ENCODE results near the gene KLHL41.

The KLHL41 gene

DNA sequence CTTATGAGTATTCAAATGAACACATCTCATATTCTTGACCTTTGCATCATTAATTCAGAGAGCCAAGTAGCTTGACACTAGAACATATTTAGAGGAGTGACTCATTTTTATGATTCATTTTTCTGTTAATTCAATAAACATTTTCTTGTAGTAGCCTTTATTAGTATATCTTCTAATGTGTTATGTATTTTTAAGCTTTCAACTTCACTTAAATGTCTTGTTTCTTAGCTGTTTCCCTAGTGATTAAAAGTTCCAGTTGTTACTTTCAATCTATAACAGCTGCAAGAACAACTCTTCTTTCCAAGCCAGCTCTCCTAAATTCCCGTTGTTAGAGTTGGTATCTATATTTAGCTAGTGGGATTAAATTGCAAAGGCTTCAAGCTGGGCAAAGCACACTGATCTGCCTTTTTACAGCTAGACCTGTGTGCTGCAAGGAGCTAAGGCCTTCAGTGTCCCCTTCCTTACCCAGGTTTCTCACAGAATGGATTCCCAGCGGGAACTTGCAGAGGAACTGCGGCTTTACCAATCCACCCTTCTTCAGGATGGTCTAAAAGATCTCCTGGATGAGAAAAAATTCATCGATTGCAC, at the start of gene KLHL41:
Gene KLHL41 (plus strand): TSS at position 405 of the 588 bp plus-strand sequence. CDS start 77 bp downstream, at position 482.
- peak in 1 of 2 experiments; percentile 6 for DNase-seq (ENCODE audit: low read depth in 2 of 2)

DNA sequence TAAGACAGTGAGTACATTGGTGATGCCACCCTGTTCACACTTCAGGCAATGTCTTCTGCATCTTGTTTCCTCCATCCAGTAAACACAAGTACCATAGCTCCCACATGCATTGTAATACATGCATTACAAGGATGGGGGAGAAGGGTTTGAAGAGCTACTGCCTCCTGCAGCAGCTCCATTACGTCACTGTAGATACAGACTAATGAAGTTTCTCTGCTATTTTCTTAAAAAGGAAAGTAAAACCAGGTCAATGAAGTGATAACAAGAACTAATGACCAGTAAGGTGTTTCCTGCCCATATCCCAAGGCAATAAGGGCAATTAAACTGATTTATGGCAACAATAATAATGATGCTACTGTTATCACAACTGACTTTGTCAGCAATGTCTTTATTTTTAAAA, 48.4 kb upstream of the KLHL41 start:
- no peak for DNase-seq (ENCODE audit: low read depth in 2 of 2)

DNA sequence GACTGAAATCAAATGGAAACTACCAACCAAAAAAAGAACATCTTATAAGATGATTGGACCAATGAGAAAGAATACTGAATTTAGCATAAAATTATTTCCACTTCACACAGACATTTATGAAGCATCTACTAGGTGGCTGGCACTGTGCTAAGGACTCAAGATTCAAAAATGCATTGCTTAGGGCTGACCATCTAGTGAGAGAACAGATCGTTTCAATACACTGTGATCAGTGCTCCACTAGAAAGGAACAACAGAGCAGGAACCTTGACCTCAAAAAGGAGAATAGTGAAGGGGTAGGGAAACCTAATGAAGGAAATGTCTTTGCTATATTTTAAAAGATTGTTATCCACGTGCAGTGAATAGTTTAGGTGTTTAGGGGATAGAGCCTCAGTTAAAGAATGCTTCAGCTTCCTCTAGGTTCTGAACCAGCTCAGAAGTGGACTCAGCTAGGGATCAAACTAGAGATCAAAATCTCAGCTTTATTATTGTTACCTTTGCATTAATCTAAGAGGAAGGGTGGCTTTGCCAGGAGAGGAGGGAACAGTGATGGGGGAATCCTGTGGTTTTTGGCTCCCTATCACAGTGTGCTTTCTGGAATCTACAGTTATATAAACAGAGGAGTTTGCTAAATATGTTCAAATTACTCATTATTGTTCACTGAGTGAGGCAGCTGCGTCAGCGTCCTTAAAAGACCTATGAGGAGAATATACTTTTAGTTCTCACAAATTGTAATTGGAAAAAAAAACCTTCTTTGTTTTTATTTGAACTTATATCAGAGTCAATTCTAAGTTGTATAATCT, 46.4 kb upstream of the KLHL41 start:
- DNase-seq (ENCODE audit: low read depth in 2 of 2) = peak; percentile 33 to 38

DNA sequence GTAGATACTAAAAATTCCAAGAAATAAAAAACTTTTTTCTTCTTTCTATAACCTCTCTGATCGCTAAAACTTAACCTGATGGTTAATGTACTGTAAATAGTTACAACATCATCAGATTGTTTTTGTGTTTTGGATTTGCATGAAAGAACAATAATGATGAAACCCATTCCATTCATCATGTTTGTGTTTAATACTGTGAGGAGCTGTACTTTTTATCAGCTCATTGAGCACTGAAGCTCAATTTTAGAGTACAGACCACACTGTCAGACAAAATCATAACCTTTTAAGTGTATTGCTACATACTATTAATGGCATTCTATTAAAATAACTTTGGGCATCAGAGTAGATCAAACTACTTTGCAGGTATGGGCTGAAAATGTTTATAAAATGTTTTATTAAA, 45.0 kb upstream of the KLHL41 start:
- no peak for DNase-seq (ENCODE audit: low read depth in 2 of 2)

DNA sequence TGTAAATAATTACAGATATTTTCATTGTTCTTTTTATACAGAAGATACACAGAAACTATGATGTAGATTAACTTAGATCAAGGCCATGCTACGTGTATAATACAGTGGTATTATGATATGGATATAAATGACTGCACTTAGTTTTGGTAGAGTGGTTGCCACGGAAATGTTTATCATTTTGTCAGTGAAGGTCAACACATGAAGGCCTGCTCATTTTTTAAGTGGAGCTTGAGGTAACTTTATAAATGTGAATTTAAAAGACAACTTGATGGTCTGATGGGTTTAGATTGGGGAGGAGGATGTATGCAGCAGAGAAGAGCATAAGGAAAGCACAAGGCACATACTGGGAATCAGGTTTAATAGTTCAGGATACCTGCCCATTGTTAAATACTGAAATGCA, 44.6 kb upstream of the KLHL41 start:
- DNase-seq (ENCODE audit: low read depth in 2 of 2) = no peak

DNA sequence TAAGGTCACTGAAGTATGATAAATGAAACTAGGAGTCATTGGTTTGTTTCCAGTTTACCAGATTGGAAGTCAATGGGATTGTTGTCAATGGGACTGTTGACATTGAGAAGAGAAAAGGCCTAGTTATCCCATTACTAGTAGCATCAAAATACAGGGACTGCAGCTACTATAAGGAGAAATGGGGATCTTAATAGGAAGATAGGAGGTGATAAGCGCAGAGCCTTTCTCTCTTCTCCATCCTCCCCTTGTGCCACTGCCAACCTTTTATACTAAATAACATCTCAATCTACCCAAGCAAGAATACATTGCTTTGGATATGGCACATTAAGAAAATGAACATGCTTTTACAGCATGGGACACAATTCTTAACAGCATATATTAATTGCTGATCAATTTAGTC, 40.7 kb upstream of the KLHL41 start:
- DNase-seq (ENCODE audit: low read depth in 2 of 2) = no peak

DNA sequence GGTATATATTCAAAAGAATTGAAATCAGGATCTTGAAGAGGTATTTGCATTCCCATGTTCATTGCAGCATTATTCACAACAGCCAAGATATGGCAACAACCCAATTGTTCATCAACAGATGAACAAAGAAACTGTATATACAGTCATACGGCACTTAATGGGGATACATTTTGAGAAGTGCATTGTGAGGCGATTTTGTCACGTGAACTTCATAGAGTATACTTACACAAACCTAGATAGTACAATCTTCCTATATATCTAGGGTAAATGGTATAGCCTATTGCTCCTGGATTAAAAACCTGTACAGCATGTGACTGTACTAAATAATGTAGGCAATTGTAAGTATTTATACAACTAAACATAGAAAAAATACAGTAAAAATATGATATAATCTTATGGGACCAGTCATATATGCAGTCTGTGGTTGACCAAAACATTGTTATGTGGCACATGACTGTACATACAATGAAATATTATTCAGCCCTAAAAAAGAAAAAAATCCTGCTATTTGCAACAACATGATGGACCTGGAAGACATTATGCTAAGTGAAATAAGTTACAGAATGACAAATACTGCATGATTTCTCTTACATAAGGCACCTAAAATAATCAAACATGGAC, 39.4 kb upstream of the KLHL41 start:
- no peak for DNase-seq (ENCODE audit: low read depth in 2 of 2)

DNA sequence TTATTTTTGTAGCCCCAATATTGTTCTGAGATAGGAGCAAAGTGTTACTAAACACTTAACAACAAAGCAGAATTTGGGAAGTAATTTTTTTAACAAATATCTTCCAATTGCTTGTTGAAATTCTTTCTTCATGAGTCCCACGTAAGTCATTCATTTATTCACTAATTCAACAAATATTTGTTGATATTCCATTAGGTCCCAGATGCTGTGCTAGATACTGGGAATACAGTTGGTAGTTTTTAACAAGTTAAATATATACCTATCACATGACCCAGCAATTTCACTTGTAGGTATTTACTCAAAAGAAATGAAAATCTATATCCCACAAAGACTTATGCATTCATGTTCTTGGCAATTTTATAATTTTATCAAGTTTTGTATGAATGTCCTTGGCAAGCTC, 37.3 kb upstream of the KLHL41 start:
- DNase-seq (ENCODE audit: low read depth in 2 of 2) = no peak

DNA sequence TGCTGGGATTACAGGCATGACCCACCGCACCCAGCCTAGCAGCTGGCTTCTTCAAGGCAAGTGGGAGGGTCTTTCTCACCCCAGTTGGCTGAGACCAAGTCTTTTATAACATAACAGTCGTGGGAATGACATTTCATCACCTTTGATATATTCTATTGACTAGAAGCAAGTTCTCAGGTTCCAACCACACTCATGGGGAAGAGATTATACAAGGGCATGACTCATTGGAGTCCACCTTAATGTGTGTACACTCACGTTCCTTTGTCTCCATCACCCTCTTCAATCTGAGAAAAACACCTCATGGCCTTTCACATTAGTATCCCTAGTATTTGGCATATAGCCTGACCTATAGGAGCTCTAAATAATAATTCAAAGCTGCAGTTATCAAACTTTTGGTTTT, 33.0 kb upstream of the KLHL41 start:
- no peak for DNase-seq (ENCODE audit: low read depth in 2 of 2)

DNA sequence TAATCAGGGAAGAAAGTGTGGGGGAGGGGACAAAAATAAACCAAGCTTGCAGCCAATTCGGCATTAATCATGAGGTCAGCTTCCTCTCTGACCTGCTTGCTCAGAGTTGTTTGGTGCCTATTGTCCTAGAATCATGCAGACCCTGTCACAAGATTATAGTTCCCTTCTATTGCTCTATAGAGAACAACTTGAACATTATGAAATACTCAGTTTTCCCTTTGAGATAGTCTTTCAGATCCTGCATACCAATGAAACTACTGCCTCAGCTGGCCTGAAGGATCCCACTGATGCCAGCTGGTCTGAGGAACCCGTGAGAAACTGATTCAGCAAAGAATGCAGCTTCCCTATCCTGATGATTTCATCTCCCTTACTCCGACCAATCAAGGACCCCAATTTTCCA, 31.2 kb upstream of the KLHL41 start:
- no peak for DNase-seq (ENCODE audit: low read depth in 2 of 2)

DNA sequence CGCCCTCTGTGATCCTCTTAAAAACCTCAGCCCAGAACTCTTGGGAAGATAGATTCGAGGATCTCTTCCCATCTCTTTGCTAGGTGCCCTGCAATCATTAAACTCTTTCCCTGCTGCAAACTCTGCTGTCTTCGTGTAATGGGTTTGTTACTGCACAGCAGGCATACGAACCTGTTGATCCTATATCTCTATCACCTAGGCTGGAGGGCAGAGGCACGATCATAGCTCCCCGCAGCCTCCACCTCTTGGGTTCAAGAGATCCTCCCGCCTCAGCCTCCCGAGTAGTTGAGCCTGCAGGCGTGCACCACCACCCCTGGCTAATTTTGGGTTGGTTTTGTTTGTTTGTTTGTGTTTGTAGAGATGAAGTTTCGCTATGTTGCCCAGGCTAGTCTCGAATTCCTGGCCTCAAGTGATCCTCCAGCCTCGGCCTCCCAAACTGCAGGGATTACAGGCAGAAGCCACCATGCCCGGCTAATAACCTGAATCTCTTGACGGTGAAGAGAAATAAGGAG, 30.7 kb upstream of the KLHL41 start:
- DNase-seq (ENCODE audit: low read depth in 2 of 2) = no peak

DNA sequence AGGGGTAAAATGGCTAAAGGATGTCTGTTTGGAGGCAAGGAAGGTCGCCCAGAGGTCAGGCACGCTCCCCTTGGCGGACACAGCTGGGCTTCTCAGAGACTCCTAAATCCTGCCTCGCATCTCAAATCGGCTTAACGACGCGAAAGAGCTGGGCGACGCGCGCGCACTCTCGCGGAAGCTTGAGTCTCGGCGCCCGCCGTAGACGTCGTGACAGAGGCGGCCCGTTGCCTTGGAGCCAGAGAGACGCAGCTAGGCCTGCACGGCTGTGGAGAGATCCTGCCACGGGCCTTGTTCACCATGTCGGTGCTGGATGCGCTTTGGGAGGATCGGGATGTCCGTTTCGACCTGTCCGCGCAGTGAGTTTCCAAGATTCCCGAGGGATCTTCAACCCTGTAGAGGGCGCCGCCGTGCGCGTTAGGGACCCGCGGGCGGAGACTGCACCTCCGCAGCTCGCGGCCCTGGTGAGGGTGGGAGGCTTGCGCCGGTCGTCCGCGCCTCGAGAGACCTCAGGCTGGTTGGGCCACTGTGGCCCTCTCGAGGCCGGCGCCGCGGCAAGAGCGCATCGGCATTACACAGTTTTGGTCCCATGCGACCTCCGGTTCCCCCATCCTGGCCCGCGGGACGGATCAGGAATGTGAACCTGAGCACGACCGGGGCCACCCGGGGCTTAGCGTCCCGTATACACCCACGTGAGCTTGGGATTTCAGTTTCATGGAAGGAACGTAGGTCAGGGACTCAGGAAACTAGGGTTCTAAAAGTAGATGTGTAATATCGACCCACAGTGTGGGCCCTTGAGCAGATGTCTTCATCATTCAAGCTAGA, 30.0 kb upstream of the KLHL41 start, which contains the start of gene BBS5:
Gene BBS5 (plus strand): TSS at position 238 of the 822 bp plus-strand sequence. CDS start 60 bp downstream, at position 298.
- DNase-seq (ENCODE audit: low read depth in 2 of 2) = peak; percentile 45 to 48

DNA sequence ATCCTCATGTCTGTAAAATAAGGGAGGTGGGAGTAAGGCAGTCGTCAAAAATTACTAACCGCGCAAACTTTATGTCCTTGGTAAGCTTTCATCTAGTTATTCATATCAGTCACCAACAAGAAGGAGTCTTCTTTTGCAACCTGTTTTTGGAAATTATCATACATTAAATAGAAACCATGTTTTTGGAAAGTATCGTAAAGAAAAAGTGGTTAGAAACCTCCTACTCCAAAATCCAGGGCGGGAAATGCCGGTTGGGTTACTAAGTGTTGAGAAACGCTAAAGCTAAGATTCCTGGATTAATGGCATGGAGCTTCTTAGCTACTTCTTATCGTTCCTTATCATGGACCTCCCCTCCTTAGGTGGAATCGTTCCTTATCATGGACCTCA, 29.4 kb upstream of the KLHL41 start:
- DNase-seq (ENCODE audit: low read depth in 2 of 2) = no peak

DNA sequence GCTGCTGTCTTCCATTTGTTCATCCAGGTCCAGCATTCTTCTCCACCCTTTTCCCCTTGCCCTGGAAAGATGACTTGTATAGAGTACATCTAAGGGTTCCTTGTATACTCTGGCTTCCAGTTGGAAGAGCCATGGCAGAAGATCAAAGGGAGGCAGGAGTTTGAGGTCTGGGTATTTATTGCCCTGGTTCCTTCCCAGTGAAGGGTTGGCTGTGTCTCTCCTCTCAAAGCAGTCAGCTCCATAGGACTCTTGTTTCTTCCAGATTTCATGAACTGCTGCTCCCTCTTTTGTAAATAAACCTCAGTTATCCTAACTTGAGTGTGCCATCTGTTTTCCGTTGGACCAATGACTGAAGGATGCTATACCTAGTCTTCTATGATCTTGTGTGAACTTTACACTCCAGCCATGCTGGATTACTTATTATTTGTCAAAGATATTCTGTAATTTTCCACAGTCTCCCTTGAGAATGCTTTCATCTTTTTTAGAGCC, 23.8 kb upstream of the KLHL41 start:
- DNase-seq (ENCODE audit: low read depth in 2 of 2) = no peak

DNA sequence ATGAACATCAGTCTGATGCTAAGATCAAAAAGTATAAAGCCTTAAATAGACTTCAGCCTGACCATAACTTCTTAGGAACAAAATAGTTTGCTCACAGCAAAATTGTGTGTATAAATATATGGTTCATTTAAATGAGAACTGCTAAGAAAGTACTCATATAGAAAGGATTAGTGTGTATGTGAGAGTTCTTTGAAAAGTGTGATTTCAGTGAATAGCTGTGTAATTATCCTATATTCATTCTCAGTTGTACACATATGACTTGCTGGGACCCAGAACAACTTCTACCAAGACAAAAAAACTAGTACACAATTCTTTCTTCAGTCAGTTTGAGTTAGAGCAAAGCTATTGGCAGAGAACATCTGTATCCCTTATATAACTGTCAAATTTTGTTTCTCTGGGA, 23.0 kb upstream of the KLHL41 start:
- no peak for DNase-seq (ENCODE audit: low read depth in 2 of 2)

DNA sequence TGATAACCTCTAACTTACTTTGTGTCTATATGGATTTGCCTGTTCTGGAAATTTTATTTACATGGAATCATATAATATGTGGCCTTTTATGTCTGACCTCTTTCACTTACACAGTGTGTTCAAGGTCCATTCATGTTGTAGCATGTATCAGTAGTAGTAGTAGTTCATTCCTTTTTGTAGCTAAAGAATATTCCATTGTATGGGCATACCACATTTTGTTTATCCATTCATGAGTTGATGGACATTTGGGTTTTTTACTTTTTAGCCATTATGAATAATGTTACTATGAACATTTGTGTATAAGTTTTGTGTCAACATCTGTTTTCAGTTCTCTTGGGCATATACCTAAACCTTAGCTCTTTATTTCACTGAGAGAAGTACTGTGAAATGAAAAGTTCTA, 18.7 kb upstream of the KLHL41 start:
- DNase-seq (ENCODE audit: low read depth in 2 of 2) = no peak

DNA sequence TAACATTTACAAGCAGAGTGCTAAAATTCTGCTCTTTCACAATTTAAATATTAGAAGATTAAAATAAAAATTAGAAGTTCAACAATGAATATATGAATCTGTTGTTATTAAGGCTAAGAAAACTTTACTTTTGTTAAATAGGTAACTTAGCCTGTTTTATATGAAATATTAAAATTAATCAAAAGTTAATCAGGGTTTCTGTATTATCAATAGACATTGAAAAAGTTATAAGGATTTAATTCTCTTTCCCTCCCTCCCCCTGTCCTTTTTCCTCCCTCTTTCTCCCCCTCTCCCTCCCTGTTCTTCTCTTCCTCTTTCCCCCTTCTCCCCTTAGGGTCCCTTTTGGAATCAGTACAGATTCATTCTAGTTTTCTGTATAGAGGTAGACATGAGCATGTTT, 18.1 kb upstream of the KLHL41 start:
- DNase-seq (ENCODE audit: low read depth in 2 of 2) = no peak

DNA sequence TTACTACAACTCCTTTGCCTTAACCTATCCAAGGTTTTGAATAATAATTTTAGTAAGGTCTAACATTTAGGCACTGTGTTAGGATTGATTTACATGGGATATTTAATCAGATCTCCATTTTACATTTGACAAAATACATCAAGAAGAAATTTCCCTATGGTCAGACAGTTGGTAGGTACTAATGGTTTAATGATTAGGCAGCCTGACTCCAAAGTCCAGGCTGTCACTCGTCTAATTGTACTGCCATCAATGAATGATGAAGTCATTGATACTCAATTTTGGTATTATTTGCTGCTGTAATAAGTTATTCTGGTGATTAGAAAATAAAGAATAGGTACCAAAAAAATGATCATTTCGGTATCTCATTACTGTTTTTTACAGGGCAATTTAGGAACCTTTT, 16.1 kb upstream of the KLHL41 start:
- no peak for DNase-seq (ENCODE audit: low read depth in 2 of 2)

DNA sequence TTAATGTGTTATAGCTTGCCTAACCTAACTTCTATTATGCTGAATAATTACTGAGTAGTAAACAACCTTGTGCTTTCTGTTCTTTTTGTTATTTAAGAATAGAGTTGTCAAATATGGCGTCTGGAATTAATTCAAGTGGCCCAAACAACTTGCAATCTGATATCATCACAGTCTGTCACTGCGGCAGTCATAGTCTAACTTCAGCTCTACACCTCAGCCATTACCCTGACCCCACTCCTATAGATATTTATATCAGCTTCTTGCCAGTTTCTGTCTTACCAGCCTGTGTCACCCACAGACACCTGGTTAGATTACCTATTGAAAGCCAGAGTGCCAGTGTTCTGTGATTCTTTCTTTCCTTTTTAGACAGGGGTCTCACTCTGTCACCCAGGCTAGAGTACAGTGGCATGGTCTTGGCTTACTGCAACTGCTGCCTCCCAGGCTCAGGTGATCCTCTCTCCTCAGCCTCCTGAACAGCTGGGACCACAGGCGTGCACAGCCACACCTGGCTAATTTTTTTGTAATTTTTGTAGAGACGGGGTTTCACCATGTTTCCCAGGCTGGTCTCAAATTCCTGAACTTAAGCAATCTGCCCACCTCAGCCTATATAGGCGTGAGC, 14.1 kb upstream of the KLHL41 start:
- DNase-seq (ENCODE audit: low read depth in 2 of 2) = no peak

DNA sequence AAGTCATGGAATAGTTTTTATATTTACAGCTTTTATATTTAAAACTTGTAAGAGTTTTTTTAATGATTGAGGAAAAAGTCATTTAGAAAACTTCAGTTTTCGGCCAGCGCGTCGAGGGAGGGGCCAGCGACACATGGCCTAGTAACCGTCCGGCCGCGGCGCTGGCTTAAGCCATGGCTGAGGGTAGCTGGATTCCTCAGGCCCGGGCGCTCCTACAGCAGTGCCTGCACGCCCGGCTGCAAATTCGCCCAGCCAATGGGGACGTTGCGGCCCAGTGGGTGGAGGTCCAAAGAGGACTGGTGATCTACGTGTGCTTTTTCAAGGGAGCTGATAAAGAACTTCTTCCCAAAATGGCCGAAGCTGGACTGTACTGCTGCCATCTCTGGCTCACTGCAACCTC, 4.9 kb upstream of the KLHL41 start:
- no peak for DNase-seq (ENCODE audit: low read depth in 2 of 2)

DNA sequence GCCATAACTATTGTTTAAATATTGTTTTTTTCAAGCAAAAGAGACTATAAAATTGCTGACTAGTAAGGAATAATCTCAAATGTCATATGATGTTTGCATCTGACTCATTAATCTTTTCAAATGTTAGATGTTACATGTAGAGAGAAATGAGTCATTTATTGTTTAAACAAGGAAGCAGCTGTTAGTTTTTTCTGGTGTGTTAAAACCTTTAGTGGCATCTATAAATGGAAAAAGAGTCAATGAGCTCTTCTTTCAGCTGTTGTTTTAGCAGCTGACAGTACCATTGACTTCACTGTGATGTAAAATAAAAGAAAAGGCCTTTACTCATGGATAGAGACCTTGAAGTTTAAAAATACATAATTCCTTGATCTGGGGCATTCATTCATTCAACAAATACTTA, 1.8 kb upstream of the KLHL41 start:
- peak in 1 of 2 experiments; percentile 3 for DNase-seq (ENCODE audit: low read depth in 2 of 2)

All from fibroblast of skin of left biceps (primary cell).